HL-60/S4 (cell line): Measurements from ENCODE around the gene PACSIN3.
"Not testable (repeated sequence)": the region's sequence is repeated elsewhere in the genome, so short reads cannot be mapped to it uniquely, and the experiment has no call there.

Experiments
- in situ Hi-C: fragments of 300-500 bp; cut with MboI; formaldehyde crosslinking; loops from 2 replicates; pipeline ENCODE4 v1.14.3; 2022; ENCODE audit warnings: low sequenced_read_pairs

Gene PACSIN3

GRCh38 chr11:47186076-47186699 lies at the start of gene PACSIN3:
Gene PACSIN3 (minus strand): TSS chr11:47186434. CDS start chr11:47182727, 3,707 bp downstream.
- in situ Hi-C loops, result no loop called here

DNA sequence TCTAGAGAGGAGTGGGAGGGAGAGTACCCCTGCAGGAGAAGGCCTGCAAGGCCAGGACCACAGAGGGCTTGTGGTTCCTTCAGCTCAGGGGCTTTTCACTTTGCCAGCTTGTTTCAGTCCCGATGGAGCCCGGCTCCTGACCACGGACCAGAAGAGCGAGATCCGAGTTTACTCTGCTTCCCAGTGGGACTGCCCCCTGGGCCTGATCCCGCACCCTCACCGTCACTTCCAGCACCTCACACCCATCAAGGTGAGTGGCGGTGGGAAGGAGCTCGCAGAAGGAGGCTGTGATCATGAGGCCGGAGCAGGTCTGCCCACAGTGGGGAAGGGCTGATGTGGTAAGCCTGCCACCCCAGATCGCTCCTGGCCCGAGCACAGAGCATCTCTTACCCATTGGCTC lies 48.9 kb upstream of the PACSIN3 start:
- in situ Hi-C loops, result no loop called here

DNA sequence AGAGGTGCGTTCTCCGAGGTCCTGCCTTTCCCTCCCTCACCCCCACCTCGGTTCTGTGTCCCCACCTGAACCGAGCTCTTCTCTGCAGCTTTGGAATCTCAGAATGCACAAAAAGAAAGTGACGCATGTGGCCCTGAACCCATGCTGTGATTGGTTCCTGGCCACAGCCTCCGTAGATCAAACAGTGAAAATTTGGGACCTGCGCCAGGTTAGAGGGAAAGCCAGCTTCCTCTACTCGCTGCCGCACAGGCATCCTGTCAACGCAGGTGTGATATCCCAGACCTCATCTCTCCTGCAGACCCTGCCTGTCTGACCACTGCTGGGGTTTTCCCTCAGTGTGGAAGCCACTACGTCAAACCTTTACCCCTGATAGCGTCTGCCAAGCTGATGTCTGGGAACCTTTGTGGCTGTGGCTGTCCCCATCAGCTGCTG lies 48.5 kb upstream of the PACSIN3 start:
- in situ Hi-C loops, result no loop called here

GRCh38 chr11:47233989-47234668 lies 47.9 kb upstream of the PACSIN3 start:
- in situ Hi-C loops, result no loop called here

- in situ Hi-C loops, result no loop called here
These were observed 46.8 kb upstream of the PACSIN3 start for GRCh38 chr11:47233051-47233450.

- in situ Hi-C loops, result no loop called here
These were observed 42.9 kb upstream of the PACSIN3 start for GRCh38 chr11:47229161-47229560.

DNA sequence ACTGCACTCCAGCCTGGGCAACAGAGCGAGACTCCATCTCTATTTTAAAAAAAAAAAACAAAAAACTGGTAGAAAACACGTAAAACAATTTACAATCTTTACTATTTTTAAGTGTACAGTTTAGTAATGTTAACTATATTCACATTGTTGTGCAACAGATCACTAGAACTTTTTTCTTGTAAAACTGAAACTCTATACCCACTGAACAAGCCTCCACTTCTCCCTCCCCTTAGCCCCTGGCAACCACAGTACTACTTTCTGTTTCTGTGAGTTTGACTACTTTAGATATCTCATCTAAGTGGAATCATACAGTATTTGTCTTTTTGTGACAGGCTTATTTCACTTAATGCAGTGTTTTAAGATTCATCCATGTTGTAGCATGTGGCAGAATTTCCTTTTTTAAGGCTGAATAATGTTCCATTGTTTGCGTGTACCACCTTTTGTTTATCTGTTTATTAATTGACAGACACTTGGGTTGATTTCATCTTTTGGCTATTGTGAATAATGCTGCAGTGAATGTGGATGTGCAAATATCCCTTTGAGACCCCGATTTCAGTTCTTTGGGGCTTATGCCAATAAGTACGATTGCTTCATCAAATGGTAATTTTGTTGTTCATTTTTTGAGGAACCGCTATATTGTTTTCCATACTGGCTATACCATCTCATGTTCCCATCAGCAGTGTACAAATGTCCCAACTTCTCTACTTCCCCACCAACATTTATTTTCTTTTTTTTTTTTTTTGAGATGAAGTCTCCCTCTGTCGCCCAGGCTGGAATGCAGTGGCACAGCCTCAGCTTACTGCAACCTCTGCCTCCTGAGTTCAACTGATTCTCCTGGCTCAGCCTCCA lies 39.5 kb upstream of the PACSIN3 start:
- in situ Hi-C loops, result no loop called here

DNA sequence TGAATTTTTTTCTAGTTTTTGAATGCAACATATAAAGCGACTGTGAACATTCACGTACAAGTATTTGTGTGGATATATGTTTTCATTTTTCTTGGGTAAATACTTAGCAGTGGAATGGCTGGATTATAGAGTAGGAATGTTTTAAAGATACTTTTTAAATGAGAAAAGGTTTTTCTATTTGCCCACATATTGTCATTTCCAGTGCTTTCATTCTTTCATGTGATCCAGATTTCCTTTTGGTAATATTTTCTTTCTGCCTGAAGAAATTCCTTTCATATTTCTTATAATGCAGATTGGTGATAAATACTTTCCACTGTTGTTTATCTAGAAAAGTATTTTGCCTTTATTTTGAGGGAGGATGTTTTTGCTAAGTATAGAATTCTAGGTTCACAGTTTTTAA lies 36.5 kb upstream of the PACSIN3 start:
- in situ Hi-C loops, result no loop called here

DNA sequence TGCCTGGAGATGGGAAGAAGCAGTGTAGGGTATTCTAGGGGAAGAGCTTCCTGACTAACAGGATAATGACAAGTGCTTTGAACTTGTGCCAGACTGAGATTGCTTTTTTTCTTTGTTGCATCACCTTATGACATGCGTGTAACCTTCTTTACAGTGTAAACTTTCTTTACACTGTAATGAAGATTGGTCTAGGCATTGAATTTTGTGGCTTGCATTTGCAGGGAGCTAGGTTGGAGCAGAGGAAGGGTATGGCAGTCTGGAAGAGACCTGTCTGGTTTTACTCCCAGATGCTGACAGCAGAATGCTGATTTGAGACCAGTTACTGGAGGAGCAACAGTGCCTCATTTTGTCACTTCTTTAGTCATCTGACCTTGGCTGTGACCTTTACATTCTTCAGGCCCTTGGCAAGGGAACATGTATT lies 34.2 kb upstream of the PACSIN3 start:
- in situ Hi-C loops, result no loop called here

GRCh38 chr11:47216121-47216798 lies 30.0 kb upstream of the PACSIN3 start:
- in situ Hi-C loops, result no loop called here

DNA sequence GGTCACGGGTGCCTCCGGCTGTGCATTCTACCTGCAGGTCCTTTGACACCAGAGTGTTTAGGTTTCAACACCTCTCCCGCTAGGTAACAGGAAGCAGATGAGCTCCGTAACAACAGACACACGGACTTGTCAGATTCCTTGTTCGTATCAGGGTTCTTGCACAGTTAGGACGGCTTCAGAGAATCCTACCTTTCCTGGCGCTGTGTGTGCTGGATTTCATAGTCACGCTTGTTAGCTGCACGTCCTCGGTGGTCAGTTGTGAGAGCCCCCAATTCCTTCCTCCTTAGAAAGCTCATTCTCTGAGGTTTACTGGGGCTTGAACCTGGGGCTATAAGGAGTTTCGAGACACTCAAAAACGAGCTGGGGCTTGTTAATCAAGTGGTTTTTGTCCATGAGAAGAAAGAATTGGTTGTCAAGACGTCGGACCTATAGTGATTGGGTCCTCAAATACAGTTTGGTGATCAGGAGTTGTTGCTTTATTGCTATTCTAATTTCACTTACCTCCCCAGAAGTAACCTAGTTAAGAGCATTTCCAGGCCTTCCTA lies 29.2 kb upstream of the PACSIN3 start:
- in situ Hi-C loops, result no loop called here

DNA sequence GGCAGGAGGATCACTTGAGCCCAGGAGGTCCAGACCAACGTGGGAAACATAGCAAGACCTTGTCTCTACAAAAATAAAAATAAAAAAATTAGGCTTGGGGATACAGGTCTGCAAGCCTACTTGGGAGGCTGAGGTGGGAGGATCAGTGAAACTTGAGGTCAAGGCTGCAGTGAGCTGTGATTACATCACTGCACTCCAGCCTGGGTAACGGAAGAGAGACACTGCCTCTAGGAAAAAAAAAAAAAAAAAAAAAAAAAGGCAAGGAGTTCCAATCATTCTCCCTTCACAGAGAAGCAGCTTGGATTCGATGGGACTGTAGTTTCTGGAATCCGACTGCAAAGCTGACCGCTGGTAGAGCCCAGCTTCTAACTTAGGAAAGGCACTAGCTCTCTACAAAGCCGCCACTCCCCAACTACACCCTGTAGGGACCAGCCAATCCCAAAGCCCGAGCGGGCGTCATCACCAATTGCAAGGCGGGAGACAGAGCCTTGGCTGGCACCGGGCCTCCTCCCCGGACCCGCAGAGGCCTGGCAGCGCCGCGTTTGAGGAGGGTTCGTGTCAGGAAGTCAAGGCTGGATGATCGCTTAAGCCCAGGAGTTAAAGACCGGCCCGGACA lies 27.8 kb upstream of the PACSIN3 start:
- in situ Hi-C loops, result no loop called here

GRCh38 chr11:47212938-47213337 lies 26.7 kb upstream of the PACSIN3 start:
- in situ Hi-C loops, result no loop called here

DNA sequence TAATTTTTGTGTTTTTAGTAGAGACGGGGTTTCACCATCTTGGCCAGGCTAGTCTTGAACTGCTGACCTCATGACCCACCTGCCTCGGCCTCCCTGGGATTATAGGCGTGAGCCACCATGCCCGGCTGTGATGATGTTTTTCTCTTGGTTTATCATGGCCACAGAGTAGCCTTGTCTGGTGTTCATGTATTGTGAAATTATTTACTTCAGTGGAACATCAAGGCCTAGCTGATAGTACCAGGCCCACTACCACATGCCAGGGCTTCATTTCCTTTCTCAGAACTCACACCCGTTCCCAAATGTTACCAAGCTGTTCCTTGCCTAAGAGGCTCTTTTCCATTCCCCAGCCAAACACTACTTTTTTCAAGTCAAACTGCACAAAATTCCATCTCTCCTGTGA lies 22.4 kb upstream of the PACSIN3 start:
- in situ Hi-C loops, result no loop called here

- in situ Hi-C loops, result not testable (repeated sequence)
These were observed 21.8 kb upstream of the PACSIN3 start for GRCh38 chr11:47208008-47208552.

GRCh38 chr11:47207459-47207858 lies 21.2 kb upstream of the PACSIN3 start:
- in situ Hi-C loops, result no loop called here

DNA sequence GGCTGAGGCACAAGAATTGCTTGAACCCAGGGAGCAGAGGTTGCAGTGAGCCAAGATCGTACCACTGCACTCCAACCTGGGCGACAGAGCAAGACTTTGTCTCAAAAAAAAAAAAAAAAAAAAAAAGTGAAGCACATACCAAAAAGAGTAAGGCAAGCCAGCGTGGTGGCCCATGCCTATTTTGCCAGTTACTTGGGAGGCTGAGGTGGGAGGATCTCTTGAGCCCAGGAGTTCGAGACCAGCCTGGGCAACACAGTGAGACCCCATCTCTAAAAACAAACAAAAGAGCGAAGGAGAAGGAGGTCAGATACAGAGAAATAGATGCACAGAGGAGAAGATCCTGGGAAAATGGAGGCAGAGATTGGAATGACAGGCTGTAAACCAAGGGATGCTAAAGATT lies 20.3 kb upstream of the PACSIN3 start:
- in situ Hi-C loops, result not testable (repeated sequence)

DNA sequence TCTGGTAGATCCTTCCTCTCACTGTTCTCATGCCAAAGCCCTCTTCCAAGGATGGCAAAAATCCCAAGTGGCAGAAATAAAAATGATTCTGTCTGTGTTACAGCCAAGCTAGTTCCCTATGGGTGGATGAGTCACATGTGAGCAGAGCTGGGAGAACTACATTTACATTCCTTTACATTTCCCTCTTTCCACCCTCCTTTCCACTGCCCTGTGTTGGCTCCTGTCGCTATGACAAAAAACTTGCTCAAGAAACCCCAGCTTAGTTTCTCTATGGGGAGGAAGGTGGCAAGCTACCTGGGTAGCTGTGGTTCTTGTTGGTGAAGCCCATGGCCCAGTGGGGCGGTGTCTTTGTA lies 18.4 kb upstream of the PACSIN3 start:
- in situ Hi-C loops, result no loop called here

DNA sequence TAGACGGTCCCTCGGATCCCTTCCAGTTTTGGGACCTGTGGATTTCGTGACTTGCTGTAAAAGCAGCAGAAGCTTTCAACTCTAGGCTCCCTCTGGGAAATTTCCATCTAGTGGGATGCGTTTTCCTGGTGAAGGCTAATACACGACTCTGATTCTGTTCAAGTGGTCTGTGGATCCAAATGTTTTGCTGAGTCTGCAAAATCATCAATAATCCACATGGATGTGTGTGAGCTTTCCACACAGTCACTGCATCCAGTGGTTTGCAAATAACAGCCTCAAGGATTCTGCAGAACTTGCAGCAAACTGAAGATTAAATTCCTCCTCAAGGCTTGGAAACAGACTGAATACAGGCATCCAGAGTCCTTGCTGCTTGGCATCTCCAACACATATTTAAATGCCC lies 16.3 kb upstream of the PACSIN3 start:
- in situ Hi-C loops, result no loop called here

DNA sequence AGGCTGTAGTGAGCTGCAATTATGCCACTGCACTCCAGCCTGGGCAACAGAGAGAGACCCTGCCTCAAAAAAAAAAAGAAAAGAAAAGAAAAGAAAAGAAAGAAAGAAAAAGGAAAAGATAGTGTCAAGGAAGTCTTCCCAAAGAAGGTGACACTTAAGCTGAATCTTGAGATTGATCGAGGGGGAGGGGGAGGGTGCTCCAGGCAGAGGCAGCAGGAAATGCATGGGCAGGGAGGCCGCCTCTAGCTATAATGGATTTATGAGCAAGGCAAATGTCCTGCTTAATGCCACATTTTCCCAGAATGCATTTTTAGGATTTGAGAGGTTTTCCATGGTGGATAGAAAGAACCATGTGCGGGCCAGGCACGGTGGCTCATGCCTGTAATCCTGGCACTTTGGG lies 14.8 kb upstream of the PACSIN3 start:
- in situ Hi-C loops, result no loop called here
